Measurements from ENCODE around the gene FMNL2.

Gene FMNL2

DNA sequence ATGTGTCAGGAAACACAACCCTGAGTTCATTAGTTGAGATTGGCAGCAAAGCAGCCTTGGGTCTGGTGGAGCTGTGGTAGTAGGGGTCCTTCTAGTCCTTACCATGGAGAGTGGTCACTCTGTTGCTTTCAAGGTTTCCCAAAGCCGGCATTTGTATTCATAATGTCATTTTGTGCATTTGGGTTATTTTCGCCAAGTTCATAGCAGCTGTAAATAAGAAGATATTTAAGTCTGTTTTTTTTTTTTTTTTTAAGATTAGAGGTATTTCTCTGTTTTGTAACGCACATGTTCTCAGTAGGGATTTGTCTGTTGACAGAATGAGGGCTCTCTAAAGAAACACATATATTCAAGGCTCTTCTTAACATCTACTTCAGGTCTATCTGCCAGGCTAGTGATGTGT lies 268.2 kb downstream of the FMNL2 start:
- no peak overlapping the region for H3K27ac ChIP-seq
- TF ChIP-seq, protein P1, sequence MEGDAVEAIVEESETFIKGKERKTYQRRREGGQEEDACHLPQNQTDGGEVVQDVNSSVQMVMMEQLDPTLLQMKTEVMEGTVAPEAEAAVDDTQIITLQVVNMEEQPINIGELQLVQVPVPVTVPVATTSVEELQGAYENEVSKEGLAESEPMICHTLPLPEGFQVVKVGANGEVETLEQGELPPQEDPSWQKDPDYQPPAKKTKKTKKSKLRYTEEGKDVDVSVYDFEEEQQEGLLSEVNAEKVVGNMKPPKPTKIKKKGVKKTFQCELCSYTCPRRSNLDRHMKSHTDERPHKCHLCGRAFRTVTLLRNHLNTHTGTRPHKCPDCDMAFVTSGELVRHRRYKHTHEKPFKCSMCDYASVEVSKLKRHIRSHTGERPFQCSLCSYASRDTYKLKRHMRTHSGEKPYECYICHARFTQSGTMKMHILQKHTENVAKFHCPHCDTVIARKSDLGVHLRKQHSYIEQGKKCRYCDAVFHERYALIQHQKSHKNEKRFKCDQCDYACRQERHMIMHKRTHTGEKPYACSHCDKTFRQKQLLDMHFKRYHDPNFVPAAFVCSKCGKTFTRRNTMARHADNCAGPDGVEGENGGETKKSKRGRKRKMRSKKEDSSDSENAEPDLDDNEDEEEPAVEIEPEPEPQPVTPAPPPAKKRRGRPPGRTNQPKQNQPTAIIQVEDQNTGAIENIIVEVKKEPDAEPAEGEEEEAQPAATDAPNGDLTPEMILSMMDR (IDR thresholded peaks at IDR 0.05), result no peak
- TF ChIP-seq ZFX (IDR thresholded peaks at IDR 0.05; ENCODE audit: borderline replicate concordance), result no peak

DNA sequence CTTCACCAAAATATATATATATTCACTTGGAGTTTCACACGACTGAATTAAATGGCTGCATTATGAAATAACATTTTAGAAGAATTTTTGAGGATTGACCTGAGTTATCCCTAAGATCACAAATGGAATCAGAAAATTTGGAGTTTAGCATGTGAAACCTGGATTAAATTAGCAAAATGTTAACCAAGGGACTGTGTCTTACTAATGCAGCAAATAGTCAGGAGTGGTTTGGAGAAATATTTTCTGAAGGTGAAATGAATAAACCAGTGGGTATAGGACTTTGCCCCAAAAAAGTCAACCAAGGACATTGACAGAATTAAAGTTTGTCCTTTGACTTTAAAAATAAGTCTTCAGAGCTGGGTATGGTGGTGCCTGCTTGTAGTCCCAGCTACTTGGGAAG lies 271.1 kb downstream of the FMNL2 start:
- H3K27ac ChIP-seq, result no peak overlapping the region
- TF ChIP-seq, protein P1 (IDR thresholded peaks at IDR 0.05), result no peak
- no peak for TF ChIP-seq ZFX (IDR thresholded peaks at IDR 0.05; ENCODE audit: borderline replicate concordance)

DNA sequence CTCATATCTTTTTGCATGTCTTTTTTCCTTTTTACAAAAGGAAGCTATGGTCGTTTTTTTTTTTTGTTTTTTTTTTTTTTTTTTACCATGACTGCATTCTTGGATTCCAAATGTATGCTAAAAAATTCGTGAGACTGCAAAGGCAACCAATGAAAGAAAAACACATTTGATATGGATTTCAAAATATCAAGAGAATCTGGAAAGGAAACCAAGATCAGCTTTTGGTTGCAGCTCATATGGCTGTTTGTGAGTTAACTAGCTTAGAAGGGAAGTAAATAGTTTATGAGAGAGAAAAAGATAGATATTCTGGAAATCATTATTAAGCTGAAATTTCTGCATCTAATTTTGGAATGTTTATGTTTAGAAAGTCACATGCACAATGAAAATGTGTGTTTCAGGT lies 272.0 kb downstream of the FMNL2 start:
- TF ChIP-seq ZFX (IDR thresholded peaks at IDR 0.05; ENCODE audit: borderline replicate concordance), result no peak
- TF ChIP-seq, protein P1 (IDR thresholded peaks at IDR 0.05), result no peak
- no peak overlapping the region for H3K27ac ChIP-seq

DNA sequence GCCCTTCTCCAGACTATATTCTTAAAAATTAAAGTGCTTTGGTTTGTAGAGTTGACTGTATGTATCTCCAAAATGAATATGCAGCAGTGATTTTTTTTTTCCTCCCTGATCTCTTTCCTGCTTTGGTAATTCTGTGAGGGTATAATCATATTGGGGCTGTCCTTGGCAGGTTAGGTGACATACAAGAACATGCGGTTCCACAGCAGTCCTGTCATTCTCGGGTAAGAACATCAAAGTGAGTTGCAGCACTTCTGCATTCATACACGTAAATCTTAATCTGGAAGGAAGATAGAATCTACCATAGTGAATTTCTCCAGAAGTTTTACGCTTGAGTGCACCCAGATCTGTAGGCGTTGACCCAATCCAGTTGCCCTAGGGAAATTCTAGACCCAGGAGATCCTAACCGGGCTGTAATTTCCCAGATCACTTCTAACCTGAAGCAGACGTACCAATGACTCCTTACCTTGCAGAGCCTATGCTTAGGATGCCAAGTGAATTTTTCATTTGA lies 272.9 kb downstream of the FMNL2 start:
- TF ChIP-seq ZFX (IDR thresholded peaks at IDR 0.05; ENCODE audit: borderline replicate concordance), result no peak
- TF ChIP-seq, protein P1 (IDR thresholded peaks at IDR 0.05), result no peak
- H3K27ac ChIP-seq, result no peak overlapping the region

DNA sequence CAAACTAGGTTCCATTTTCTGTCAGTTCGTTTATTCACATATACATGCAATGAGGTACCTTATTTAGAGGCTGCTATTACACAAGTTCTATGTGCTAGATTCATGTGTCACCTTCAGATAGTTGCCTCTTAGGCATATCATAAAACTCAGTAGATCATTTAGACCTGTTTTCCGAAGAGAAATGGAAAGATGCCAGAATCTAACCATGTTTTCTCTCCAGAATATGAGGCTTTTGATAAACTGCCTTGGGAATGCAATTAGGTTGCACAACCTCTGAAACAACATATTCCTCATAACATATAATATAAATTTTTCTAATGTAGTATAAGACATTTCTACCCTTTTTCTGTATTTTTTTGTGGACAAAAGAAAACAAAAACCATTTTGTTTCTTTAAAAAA lies 274.2 kb downstream of the FMNL2 start:
- no peak overlapping the region for H3K27ac ChIP-seq
- TF ChIP-seq, protein P1 (IDR thresholded peaks at IDR 0.05), result no peak
- TF ChIP-seq ZFX (IDR thresholded peaks at IDR 0.05; ENCODE audit: borderline replicate concordance), result no peak

DNA sequence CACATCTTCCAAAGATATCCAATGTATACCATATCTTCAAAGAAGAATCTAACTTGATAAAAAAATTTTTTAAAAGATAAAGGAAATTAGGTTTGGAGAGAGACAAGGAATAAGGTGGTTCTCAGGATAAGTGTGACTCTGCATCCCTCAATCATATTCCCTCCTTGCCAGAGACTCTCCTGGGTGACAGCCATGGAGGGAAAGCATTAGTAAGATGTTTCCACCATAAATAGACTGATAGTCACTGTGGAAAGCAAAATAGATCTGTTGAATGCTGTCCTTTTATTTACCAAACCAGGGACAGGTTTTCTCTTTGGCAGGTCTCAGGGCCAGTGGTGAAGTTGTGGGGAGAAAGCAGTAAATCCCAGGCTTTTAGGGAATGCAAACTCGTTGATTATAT lies 274.7 kb downstream of the FMNL2 start:
- TF ChIP-seq, protein P1 (IDR thresholded peaks at IDR 0.05), result no peak
- TF ChIP-seq ZFX (IDR thresholded peaks at IDR 0.05; ENCODE audit: borderline replicate concordance), result no peak
- no peak overlapping the region for H3K27ac ChIP-seq

DNA sequence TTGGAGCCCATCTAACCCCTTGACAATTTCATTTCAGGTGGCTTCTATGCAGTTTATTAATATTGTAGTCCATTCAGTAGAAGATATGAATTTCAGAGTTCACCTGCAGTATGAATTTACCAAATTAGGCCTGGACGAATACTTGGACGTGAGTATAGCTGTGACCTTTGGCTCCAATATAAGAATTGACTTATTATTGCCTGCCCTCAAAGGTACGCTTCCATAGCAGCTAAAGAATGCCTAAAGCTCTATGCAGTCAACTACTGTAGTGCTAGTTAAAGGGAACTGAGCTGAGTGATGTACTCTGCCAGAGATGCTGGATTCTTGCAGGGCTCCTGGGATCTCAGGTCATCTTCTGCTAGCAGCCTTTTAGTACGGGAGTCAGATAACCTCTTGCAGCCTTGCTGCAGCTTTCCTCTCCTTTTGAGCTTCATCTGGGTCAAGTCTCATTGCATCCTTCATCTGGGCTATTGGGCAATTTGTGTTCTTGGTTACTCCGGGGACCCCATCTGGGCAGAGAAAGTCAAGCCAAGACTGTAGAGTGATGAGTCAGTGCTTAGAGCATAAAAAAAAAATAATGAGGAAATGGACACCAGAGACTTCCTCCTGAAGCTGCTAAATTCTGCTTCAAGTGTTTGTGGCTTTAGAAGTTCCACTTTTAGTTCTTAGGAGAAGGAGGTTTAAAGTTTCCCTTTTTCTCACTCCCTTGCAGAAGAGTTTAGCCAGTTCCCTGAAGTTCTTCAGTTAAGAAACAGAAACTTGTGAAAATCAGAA lies 276.7 kb downstream of the FMNL2 start:
- no peak overlapping the region for H3K27ac ChIP-seq
- TF ChIP-seq, protein P1 (IDR thresholded peaks at IDR 0.05), result no peak
- TF ChIP-seq ZFX (IDR thresholded peaks at IDR 0.05; ENCODE audit: borderline replicate concordance), result no peak
